ENCODE results near the gene SALL2. TPM values are rescaled to one million over a fixed set of nuclear protein-coding genes. Genes with fewer than 3 reads are reported as not detected.

Gene SALL2
- polyA plus RNA-seq, 1 experiment = 7.2 TPM

GRCh38 chr14:21494902-21495762 is 31.0 kb downstream of the SALL2 start:
- Histone ChIP-seq H3K36me3 (ENCODE audit: control insufficient read depth, insufficient read depth, low read length) (peaks cover 20% of the 10 kb centered on the region), H3K27me3 (ENCODE audit: control insufficient read depth, insufficient read depth, low read length) (no peaks in the 10 kb centered on the region), H3K4me3 (ENCODE audit: low read depth, low read length) (no peak overlapping the region)
- TF ChIP-seq, protein P1, sequence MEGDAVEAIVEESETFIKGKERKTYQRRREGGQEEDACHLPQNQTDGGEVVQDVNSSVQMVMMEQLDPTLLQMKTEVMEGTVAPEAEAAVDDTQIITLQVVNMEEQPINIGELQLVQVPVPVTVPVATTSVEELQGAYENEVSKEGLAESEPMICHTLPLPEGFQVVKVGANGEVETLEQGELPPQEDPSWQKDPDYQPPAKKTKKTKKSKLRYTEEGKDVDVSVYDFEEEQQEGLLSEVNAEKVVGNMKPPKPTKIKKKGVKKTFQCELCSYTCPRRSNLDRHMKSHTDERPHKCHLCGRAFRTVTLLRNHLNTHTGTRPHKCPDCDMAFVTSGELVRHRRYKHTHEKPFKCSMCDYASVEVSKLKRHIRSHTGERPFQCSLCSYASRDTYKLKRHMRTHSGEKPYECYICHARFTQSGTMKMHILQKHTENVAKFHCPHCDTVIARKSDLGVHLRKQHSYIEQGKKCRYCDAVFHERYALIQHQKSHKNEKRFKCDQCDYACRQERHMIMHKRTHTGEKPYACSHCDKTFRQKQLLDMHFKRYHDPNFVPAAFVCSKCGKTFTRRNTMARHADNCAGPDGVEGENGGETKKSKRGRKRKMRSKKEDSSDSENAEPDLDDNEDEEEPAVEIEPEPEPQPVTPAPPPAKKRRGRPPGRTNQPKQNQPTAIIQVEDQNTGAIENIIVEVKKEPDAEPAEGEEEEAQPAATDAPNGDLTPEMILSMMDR (IDR thresholded peaks at IDR 0.05; ENCODE audit: insufficient read depth, low read depth, low read length) = no peak
- DNase-seq (ENCODE audit: low read depth) = no peak
- CTCF ChIA-PET = interaction anchor here (0.6 to 1.7 kb wide), 6 partner anchors 16 to 429 kb away, joined by 3 to 6 read pairs (median 4); partner anchors contain the start of genes METTL3, RAB2B and TOX4
- POLR2A ChIA-PET = no interaction called here

- ChIA-PET CTCF (interaction anchor here (3.8 to 4.8 kb wide), 2 partner anchors 10 to 12 kb away, joined by 14 to 22 read pairs; partner anchors contain the start of genes RAB2B and TOX4), POLR2A (interaction anchor here (0.6 kb wide), 1 partner anchor 1835 kb away, joined by 6 read pairs; the partner anchor contains the start of gene PABPN1)
- TF ChIP-seq, protein P1 (IDR thresholded peaks at IDR 0.05; ENCODE audit: insufficient read depth, low read depth, low read length) = no peak
- H3K27me3 ChIP-seq (ENCODE audit: control insufficient read depth, insufficient read depth, low read length) = no peaks in the 10 kb centered on the region
- H3K4me3 ChIP-seq (ENCODE audit: low read depth, low read length) = no peak overlapping the region
- H3K36me3 ChIP-seq (ENCODE audit: control insufficient read depth, insufficient read depth, low read length) = peaks cover 8% of the 10 kb centered on the region
- DNase-seq (ENCODE audit: low read depth) = peak; percentile 93
Measured at GRCh38 chr14:21486640-21487087, 39.5 kb downstream of the SALL2 start.

GRCh38 chr14:21476925-21477681 is 49.0 kb downstream of the SALL2 start, which contains the start of the genes RAB2B and TOX4:
Gene RAB2B (minus strand): TSS chr14:21476959. CDS start chr14:21476872, 87 bp downstream.
Gene TOX4 (plus strand): TSS chr14:21477195. CDS start chr14:21477279, 84 bp downstream.
- TF ChIP-seq, protein P1 (IDR thresholded peaks at IDR 0.05; ENCODE audit: insufficient read depth, low read depth, low read length) = peak; percentile 100
- CTCF ChIA-PET = interaction anchor here (0.6 to 2.7 kb wide), 13 partner anchors 10 to 81 kb away, joined by 3 to 14 read pairs (median 6); partner anchors contain the start of genes CHD8 and METTL3
- no peaks in the 10 kb centered on the region for H3K36me3 ChIP-seq (ENCODE audit: control insufficient read depth, insufficient read depth, low read length)
- POLR2A ChIA-PET = interaction anchor here (1.0 kb wide), 1 partner anchor 49 kb away, joined by 4 read pairs; the partner anchor contains the start of gene SALL2
- H3K4me3 ChIP-seq (ENCODE audit: low read depth, low read length) = peak within 1 kb of the TSS; percentile 94
- H3K27me3 ChIP-seq (ENCODE audit: control insufficient read depth, insufficient read depth, low read length) = no peaks in the 10 kb centered on the region
- peak; percentile 95 for DNase-seq (ENCODE audit: low read depth)

- no peaks in the 10 kb centered on the region for H3K27me3 ChIP-seq (ENCODE audit: control insufficient read depth, insufficient read depth, low read length)
- TF ChIP-seq, protein P1 (IDR thresholded peaks at IDR 0.05; ENCODE audit: insufficient read depth, low read depth, low read length) = no peak
- POLR2A ChIA-PET = interaction anchor here (0.6 to 1.0 kb wide), 2 partner anchors 50 to 406 kb away, joined by 4 to 6 read pairs; partner anchors contain the start of gene SALL2
- H3K4me3 ChIP-seq (ENCODE audit: low read depth, low read length) = peak overlapping the region; percentile 94
- CTCF ChIA-PET = interaction anchor here (0.6 to 2.7 kb wide), 9 partner anchors 10 to 85 kb away, joined by 3 to 14 read pairs (median 5); partner anchors contain the start of gene METTL3
- no peaks in the 10 kb centered on the region for H3K36me3 ChIP-seq (ENCODE audit: control insufficient read depth, insufficient read depth, low read length)
- DNase-seq (ENCODE audit: low read depth) = no peak
Measured at GRCh38 chr14:21476523-21476924, 49.6 kb downstream of the SALL2 start.
